Subcutaneous adipose tissue (tissue), 4 donors: ENCODE measurements around the gene KLHL36. TPM values are rescaled to one million over a fixed set of nuclear protein-coding genes. Genes with fewer than 3 reads are reported as not detected.

Experiments used
- total RNA-seq, 4 donors: library from RNA; depleted of rRNA; stranded (reverse); fragments of >200 nt; gene quantifications; one replicate each; pipeline ENCODE4 v1.1.0, GENCODE V29; 2016
- TF ChIP-seq, protein P1 (sequence below): fragments of 450-650 bp; IDR thresholded peaks from one replicate; pipeline ENCODE4 v1.5.1; 2016; ENCODE audit warnings: low read depth, mild to moderate bottlenecking, control low read depth, antibody characterized with exemption, moderate library complexity

Gene KLHL36
- total RNA-seq, 4 donors from 2014 or later: 43.4 to 108 (median 68.5) TPM

- TF ChIP-seq, protein P1, sequence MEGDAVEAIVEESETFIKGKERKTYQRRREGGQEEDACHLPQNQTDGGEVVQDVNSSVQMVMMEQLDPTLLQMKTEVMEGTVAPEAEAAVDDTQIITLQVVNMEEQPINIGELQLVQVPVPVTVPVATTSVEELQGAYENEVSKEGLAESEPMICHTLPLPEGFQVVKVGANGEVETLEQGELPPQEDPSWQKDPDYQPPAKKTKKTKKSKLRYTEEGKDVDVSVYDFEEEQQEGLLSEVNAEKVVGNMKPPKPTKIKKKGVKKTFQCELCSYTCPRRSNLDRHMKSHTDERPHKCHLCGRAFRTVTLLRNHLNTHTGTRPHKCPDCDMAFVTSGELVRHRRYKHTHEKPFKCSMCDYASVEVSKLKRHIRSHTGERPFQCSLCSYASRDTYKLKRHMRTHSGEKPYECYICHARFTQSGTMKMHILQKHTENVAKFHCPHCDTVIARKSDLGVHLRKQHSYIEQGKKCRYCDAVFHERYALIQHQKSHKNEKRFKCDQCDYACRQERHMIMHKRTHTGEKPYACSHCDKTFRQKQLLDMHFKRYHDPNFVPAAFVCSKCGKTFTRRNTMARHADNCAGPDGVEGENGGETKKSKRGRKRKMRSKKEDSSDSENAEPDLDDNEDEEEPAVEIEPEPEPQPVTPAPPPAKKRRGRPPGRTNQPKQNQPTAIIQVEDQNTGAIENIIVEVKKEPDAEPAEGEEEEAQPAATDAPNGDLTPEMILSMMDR: no peak
These were observed 42.9 kb upstream of the KLHL36 start for GRCh38 chr16:84605339-84605848.

DNA sequence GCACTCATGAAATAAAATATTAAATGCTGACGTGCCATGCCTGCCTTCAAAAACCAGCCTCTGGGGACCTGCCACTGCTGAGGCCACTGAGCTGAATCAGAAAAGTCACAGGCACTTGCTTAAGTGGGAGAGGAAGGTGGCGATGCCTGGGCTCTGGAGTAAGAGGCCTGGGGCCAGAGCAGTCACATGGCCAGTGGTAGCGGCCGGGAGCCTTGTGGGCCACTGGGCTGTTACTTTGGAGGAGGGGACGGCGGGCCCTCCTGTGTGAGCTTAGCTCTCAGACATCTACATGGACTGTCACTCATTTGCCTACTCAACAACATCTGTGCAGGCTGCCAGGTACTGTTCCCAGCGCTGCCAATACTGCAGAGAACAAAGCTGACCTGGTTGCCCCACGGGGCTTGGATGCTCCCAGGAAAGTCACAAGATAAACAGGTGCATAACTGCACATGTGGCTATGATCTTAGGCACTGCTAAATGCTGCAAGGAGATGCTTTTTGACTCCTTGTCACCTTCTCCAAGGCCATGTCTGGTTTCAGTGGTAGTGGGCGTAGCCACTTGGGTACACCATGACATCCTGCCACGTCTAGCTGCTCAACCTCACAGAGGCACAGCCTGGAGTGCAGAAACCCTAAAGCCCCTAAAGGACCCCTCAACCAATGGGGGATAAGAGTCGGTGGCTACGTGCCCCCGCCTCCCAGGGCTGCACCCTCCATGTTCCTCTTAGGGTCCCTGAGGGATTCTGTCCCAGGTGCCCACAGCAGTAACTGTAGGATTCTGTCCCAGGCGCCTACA lies 42.0 kb upstream of the KLHL36 start:
- TF ChIP-seq, protein P1: no peak

DNA sequence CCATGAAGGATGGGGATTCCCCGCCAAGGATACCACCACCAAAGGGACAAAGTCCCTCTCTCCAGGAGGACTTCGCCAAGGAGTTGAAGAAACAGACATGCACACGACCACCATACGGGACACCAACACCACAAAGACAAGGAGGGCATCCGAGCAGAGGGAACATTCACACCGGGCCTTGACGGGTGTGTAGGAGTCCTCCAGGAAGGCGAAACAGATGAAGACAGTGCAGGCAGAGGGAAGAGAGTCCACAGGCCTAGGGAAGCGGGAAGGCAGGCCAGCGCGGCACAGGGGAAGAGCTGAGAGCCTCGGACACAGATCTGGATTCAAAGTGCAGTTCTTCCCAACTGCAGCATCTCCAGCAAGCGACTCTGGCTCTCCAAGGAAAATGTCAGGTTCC lies 41.2 kb upstream of the KLHL36 start:
- TF ChIP-seq, protein P1: no peak

GRCh38 chr16:84607694-84608093 lies 40.6 kb upstream of the KLHL36 start:
- TF ChIP-seq, protein P1: no peak

- TF ChIP-seq, protein P1: no peak
These were observed 40.0 kb upstream of the KLHL36 start for GRCh38 chr16:84608282-84608681.

DNA sequence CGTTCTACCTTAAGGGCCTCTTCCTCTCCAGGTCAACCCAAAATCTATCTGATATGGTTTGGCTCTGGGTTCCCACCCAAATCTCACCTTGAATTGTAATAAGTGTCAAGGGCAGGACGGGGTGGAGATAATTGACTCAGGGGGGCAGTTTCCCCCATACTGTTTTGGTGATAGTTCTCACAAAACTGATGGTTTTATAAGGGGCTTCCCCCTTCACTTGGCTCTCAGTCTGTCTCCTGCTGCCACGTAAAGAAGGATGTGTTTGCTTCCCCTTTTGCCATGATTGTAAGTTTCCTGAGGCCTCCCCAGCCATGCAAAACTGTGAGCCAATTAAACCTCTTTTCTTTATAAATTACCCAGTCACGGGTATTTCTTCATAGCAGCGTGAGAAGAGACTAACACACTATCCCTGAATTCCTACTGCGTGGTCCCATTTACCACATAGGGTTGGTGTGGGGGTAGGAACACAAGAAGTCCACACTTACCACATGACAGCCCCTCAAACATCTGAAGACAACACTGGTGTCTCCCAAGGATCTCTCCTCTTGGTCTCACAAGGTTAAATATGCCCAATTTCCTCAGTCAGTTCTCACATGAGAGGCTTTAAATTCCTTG lies 38.6 kb upstream of the KLHL36 start:
- TF ChIP-seq, protein P1: no peak

DNA sequence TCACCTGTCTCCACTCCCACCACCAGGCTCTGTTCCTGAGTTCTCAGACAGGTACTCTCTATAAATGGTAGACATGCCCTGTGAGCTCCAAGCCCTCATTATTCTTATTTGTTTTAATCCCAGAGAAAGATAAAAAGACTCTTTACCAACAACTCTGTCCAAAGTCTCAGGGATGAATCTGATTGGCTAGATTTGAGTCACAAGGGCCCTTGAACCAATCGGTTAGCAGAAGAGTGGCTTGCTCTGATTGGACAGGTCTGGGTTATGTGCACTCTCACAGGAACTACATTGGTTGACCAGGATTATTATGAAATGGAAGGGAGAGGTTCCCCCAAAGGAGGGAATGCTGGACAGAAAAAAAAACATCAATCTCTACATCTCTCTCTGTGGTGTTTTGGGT lies 37.9 kb upstream of the KLHL36 start:
- TF ChIP-seq, protein P1: no peak
